ENCODE data around the gene PSTPIP1. TPM values are rescaled to one million over a fixed set of nuclear protein-coding genes. Genes with fewer than 3 reads are reported as not detected.

The PSTPIP1 gene
- total and polyA plus RNA-seq, 2 of the 13 experiments (the other 11 are each of a cell fraction or from before 2014, with no cell fraction given) = 4.4 to 8.7 TPM

GRCh38 chr15:77017091-77017660 lies 22.2 kb downstream of the PSTPIP1 start:
- no peaks in the 10 kb centered on the region for H3K4me1 ChIP-seq (ENCODE audit: insufficient read depth, low read length)
- DNase-seq (ENCODE audit: low spot score) = no peak
- H3K79me2 ChIP-seq (ENCODE audit: insufficient read depth, low read length) = no peaks in the 10 kb centered on the region
- no peaks in the 10 kb centered on the region for H3K9me3 ChIP-seq (ENCODE audit: low read length)
- ChIA-PET CTCF (ENCODE audit: low intra/inter-chr PET ratio, low total read pairs) (no interaction called here), POLR2A (no interaction called here)
- in situ Hi-C loops (cut with HindIII; ENCODE audit: extremely low pct_ligation_motif_present, low pct_unique_long_range_greater_than_20kb) (no loop called here), intact Hi-C loops (cut with micrococcal nuclease; ENCODE audit: unreplicated experiment) (no loop called here)
- H3K4me2 ChIP-seq (ENCODE audit: low read depth, low read length) = no peak overlapping the region
- H3K9ac ChIP-seq (ENCODE audit: insufficient read depth, low read depth, low read length) = no peak overlapping the region
- no peak for TF ChIP-seq TOE1 (CRISPR knock-in tag; IDR thresholded peaks at IDR 0.05)
- no peak for TF ChIP-seq ZNF737 (CRISPR knock-in tag; IDR thresholded peaks at IDR 0.05; ENCODE audit: borderline replicate concordance)
- no peak for TF ChIP-seq ZNF772 (CRISPR knock-in tag; IDR thresholded peaks at IDR 0.05)
- no peak for TF ChIP-seq SNAPC2 (CRISPR knock-in tag; IDR thresholded peaks at IDR 0.05)
- TF ChIP-seq MAX (IDR thresholded peaks at IDR 0.05) = no peak
- TF ChIP-seq ZFP36 (IDR thresholded peaks at IDR 0.05; ENCODE audit: borderline replicate concordance, low read depth, low read length, partially characterized antibody) = no peak
- TF ChIP-seq NFATC3 (CRISPR knock-in tag; IDR thresholded peaks at IDR 0.05) = no peak
- no peak for TF ChIP-seq NONO (IDR thresholded peaks at IDR 0.05)
- no peak for TF ChIP-seq NONO (CRISPR knock-in tag; conservative IDR thresholded peaks at IDR 0.05)
- TF ChIP-seq FOXM1 (CRISPR knock-in tag; IDR thresholded peaks at IDR 0.05) = no peak
- no peak for TF ChIP-seq RBM39 (IDR thresholded peaks at IDR 0.05; ENCODE audit: low read depth, low read length, poor library complexity, severe bottlenecking)
- no peak for TF ChIP-seq MTA1 (CRISPR knock-in tag; IDR thresholded peaks at IDR 0.05; ENCODE audit: borderline replicate concordance)
- no peak for TF ChIP-seq ZFP82 (CRISPR knock-in tag; IDR thresholded peaks at IDR 0.05; ENCODE audit: borderline replicate concordance)
- no peak for TF ChIP-seq MYPOP (CRISPR knock-in tag; IDR thresholded peaks at IDR 0.05)
- TF ChIP-seq XBP1 (CRISPR knock-in tag; IDR thresholded peaks at IDR 0.05) = no peak
- no peak for TF ChIP-seq POGZ (CRISPR knock-in tag; IDR thresholded peaks at IDR 0.05)
- no peak for TF ChIP-seq CSRNP2 (CRISPR knock-in tag; conservative IDR thresholded peaks at IDR 0.05; ENCODE audit: low read depth)
- TF ChIP-seq ZFP36L2 (CRISPR knock-in tag; IDR thresholded peaks at IDR 0.05) = no peak
- peaks cover 10 to 75% of the 10 kb centered on the region in 2 experiments; a peak in 4 of 5 replicates for H3K27me3 ChIP-seq (ENCODE audit: control insufficient read depth in 1 of 2, insufficient read depth in 2 of 2, low read length in 2 of 2)
- H3K27ac ChIP-seq (ENCODE audit: extremely low read length, insufficient read depth, low read length) = no peak overlapping the region
- H4K20me1 ChIP-seq (ENCODE audit: insufficient read depth, low read length) = no peaks in the 10 kb centered on the region
- H3K4me3 ChIP-seq (replicated peaks in 1 of 3; ENCODE audit: insufficient read depth in 1 of 3, low read depth in 2 of 3, low read length in 3 of 3) = no peak overlapping the region
- no TSS peak for BruUV-seq (replicated peaks)
- H2AFZ ChIP-seq (ENCODE audit: low read length) = no peak overlapping the region
- ATAC-seq = no peak
- no peak for FAIRE-seq
- WGBS (ENCODE audit: low lambda C conversion rate) = 20% methylated on average over 1 of the region's 7 CpGs
- no peaks in the 10 kb centered on the region for H3K36me3 ChIP-seq (replicated peaks in 1 of 2; ENCODE audit: control insufficient read depth in 1 of 2, insufficient read depth in 2 of 2, low read length in 2 of 2)

Data from HepG2 (cell line).